ENCODE data around the gene TALDO1.

Gene TALDO1

DNA sequence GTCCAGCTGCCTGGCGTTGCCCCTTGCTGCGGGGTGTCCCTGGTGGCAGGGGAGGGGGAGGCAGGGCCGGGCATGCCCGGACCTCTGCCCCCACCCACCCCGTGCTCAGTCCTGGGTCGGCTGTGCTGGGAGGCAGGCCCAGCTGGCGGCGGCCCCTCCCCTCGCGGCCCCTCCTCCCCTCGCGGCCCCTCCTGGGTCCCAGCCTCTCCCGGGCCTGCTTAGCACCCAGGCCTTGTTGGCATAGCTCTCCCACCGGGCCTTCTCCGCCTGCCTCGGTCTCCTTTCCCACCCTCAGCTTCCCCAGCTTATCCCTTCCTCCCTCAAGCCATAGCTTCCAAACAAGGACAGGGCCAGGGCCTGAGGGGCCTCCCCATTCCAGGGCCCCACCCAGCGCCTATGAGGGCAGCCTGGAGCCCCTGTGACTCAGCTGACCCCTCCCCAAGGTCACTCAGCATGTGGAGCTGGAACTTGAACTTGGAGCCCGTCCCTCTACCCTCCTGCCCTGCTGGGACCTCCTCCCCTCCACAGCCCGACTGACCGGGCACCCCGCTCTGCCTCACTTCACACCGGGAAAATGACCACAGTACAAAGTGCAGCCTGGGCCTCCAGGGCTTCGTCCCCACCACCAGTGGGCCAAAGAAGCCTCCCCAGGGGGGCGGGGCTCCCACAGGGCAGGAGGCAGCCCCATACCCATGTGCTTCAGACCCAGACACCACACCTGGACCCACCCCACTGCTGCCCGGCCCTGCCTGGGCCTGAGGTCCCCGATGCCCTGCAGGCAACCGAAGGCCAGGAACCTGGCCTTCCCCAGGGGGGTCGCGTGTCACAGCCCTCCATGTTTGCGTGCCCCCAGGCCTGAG lies 40.1 kb upstream of the TALDO1 start:
- TF ChIP-seq, protein P1, sequence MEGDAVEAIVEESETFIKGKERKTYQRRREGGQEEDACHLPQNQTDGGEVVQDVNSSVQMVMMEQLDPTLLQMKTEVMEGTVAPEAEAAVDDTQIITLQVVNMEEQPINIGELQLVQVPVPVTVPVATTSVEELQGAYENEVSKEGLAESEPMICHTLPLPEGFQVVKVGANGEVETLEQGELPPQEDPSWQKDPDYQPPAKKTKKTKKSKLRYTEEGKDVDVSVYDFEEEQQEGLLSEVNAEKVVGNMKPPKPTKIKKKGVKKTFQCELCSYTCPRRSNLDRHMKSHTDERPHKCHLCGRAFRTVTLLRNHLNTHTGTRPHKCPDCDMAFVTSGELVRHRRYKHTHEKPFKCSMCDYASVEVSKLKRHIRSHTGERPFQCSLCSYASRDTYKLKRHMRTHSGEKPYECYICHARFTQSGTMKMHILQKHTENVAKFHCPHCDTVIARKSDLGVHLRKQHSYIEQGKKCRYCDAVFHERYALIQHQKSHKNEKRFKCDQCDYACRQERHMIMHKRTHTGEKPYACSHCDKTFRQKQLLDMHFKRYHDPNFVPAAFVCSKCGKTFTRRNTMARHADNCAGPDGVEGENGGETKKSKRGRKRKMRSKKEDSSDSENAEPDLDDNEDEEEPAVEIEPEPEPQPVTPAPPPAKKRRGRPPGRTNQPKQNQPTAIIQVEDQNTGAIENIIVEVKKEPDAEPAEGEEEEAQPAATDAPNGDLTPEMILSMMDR (conservative IDR thresholded peaks at IDR 0.05): peak; percentile 24; the same call in 1 of the 2 replicates
- peak overlapping the region; percentile 97 for H3K27ac ChIP-seq

GRCh38 chr11:707817-708420 lies 39.3 kb upstream of the TALDO1 start:
- H3K27ac ChIP-seq: peak overlapping the region; percentile 97
- TF ChIP-seq, protein P1 (conservative IDR thresholded peaks at IDR 0.05): no peak

DNA sequence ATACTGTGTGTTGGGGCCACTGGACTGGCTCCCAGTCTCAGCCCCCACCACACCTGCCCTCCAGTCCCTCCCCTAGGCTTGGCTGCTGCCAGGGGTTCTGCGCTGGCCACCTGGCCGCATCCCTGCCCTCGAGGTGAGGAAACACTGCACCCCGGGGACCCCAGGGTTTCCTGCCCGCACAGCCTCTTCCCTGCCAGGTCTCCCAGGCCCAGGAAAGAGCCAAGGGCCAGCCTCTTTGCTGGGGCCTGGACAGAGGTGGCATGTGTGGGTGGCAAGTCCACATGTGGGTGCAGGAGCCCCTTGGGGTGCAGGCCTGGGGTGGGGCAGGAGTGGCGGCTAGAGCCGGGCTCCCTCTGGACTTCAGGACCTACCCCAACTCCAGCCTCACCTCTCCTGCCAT lies 38.8 kb upstream of the TALDO1 start:
- TF ChIP-seq, protein P1 (conservative IDR thresholded peaks at IDR 0.05): no peak
- peak overlapping the region; percentile 97 for H3K27ac ChIP-seq

GRCh38 chr11:709109-709997 lies 37.9 kb upstream of the TALDO1 start:
- TF ChIP-seq, protein P1 (conservative IDR thresholded peaks at IDR 0.05): no peak
- no peak overlapping the region for H3K27ac ChIP-seq

DNA sequence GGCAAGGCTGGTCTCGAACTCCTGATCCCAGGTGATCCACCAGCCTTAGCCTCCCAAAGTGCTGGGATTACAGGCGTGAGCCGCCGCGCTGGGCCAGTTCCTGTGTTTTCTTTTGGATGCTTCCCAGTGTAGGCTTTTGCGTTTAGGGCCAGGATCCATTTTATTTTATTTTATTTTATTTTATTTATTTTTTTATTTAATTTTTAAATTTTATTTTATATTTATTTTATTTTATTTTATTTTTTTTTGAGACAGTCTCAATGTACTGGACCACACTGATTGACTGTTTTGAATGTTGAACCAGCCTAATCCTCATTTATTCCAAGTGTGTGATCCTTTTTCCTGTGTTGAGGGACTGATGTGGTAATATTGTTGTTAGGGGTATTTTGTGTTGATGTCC lies 32.8 kb upstream of the TALDO1 start:
- TF ChIP-seq, protein P1 (conservative IDR thresholded peaks at IDR 0.05): no peak
- H3K27ac ChIP-seq: no peak overlapping the region

DNA sequence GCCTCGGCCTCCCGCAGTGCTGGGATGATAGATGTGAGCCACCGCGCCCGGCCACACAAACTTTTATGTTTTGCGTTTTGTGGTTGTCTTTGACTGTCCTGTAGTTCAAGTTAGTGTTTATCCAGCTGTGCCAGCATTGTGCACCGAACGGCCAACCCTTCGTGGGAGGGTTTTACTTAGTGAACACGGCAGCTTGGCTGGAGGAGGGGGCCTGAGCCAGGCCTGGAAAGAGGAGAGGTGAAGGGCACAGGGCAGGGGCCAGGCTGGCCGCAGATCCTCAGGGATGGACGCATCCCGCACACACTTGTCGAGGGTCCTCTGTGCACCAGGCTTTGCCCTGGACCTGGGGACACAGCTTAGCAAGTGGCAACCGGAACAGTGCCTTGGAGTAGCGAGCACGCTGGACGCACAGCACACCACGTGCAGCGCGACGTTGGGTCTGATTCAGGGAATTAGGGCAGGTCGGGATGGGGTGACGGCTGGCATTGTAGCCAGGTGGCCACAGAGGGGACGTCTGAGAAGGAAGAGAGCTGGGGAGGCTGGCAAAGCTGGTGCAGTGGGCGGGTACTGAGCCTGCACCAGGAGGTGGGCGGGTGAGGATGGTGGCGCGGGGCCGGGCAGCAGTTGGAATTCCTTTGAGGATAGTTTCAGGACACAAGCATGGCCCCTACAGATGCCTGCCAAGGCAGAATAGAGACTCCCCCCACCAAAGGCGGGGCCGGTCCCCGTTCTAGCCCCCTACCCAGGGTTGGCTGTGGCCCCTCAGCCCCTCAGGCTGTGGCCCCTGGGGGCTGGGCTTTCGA lies 27.8 kb upstream of the TALDO1 start:
- H3K27ac ChIP-seq: no peak overlapping the region
- TF ChIP-seq, protein P1 (conservative IDR thresholded peaks at IDR 0.05): no peak

All from VCaP (cell line).